CD1c-positive myeloid dendritic cell (primary cell): ENCODE data around the gene STK39.

Source experiments
- DNase-seq: peaks from one replicate; pipeline ENCODE4 v3.0.0-alpha.2; 2016; ENCODE audit errors: extremely low spot score

The STK39 gene

DNA sequence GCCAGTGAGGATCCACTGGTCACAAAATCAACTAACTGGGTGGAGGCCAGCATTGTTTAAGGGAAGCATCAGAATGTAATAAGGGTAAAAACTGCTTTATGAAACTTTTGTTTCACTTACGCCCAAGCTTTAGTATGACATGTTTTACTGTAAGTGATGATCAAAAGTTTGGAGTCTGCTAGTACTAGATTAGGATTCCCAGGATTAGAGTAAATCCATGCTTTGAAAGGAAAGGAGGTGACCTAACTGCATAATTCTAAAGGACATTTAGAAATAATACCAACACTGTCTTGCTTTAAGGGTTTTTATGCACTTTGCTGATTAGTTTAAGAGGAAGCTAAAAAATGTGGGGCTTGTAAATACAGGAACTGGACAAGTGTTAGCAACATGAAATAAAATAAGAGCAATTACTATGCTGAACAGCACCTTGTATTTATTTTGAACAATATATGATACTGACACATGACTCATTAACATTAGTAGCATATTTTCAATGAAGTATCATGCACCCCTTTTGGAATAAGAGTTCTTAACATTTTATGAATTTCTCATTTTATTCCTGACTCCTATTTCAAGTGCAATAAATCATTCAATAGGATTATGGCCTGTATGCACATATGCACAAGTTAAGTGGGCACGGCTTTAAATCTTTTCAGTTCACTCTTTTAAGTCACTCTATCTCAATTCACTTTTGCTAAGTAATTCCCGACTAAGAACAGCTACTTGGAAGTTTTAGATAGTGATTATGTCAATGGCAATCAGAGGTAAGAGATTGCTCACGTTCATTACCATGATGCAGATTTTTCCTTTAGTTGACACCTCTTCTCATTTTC lies 62.5 kb downstream of the STK39 start:
- DNase-seq = peak; percentile 58

DNA sequence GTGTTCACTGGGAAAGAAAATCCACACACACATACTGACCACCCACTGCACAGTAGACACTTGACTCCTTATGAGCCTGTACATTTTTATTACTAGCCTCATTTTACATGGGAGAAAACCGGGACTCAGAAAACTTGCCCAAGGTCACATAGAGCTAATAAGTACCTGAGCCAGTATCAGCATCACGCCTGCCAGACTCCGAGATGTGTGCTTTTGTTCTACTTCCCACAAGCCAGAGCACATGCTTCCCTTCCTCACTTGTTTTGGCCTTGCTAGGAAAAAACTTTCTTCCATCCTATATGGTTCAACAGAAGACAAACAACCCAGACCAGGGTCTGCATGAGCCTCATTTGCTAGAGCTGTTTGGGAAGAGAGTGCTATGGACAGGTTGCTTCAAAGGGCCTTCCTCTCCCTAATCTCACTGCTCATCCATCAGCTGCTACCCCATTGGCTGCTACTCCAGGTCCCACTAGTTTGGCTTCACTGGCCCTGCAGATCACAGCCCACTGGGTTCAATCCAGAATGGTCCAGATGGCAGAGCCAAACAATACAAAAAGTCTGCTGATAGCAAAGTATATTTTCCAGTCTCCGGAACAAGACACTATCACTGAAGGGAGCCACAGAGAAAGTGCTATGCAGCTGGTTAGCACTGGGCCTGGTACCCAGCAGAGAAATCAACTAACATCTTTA lies 63.9 kb downstream of the STK39 start:
- no peak for DNase-seq

DNA sequence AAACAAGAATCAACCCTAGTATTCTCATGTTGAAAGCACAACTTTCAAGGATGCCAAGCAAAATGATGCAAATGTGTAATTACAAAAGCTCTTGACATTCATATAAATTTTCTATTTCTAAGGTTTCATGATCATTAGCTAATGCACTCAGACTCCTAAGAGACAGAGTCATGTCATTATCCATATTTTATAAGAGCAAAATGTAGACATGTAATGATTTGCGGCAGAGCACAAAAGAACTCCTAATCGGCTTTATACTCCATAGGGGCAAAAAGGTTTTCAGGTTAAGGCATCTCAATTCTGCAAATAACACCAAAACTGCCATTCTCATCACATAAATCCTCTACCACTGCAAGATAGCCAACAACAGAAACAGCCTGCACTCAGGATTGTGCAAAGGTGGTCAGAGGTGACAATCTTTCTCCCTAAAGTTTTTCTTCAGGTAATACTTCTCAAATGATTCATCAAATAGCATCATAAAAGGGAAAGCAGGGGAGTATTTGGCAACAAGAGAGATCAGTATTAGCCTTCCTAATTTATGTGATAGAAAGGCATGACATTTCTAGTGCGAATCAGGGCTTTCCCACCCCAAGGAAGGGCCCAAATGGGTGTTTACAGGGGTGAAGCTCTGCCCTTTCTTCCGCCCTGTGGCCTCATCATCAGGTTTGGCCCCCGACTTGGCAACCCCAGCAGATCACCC lies 64.7 kb downstream of the STK39 start:
- DNase-seq = no peak

DNA sequence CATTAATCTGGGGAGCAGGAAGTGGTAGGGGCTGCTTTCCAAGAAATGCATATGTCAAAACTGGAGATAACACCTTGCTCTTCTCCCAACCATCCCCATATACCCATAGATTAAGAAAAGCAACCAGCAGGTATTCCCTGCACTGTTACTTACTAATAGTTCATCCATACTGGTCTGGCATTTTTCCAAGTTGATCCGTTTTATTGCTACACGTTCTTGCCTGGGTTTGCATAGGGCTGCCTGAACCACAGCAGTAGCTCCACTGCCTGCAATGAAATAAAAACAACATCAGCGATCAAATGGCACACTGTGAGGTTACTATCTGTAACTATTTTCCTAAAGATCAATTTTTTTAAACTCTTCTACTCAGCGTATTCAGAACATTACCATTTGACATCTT lies 65.6 kb downstream of the STK39 start:
- no peak for DNase-seq

DNA sequence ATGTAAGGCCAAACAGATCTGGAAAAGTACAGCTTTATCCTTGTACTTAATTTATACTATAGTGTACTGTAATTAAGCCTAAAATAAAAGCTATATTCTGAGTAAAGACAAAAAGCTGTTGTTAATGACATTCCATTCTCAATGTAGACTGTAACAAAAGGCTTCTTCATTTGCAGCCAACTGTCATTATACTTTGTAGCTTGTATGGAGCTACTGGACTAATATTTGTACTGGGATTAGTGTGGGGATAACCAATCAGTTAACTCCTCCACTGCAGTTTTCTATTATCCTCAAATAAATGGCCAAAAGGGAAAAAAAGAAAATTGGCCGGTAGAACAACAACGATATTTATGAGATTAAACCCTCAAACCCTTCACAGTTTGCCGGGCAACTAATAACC lies 66.5 kb downstream of the STK39 start:
- no peak for DNase-seq

DNA sequence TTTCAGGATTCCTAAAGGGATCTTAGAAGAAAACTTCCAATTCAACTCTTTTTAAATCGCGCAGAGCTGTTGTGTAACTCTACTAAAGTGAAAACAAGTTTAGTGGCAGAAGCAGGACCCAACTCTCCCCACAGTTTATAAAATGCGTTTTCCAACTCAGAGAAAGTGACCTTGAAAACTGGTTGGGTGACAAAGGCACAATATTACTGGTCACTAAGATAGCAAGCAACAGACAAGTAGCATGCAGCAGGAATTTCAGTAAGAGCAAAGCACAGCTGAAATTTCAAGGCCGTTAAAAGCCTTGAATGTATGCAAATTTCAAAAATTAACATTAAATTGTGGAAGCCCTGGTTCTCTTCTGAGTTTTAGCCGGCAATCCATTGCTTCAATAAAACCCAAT lies 66.9 kb downstream of the STK39 start:
- no peak for DNase-seq

DNA sequence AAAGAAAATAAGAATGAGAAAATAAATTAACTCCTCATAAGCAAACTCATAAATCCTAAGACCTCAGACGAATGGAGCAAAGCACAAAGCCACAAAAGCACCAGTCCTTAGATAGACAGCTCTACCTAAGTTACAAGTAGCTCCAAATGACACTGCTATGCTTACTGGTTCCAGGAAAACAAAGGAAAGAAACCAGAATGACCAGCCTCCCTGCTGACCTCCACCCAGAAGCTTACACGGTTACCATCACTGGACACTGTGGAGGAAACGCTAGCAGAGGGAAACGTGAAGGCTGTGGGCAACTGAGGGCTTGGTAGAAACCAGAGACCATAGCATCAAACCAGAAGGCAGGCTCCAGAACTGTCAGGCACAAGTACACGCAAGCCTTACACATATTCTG lies 67.8 kb downstream of the STK39 start:
- DNase-seq = no peak

DNA sequence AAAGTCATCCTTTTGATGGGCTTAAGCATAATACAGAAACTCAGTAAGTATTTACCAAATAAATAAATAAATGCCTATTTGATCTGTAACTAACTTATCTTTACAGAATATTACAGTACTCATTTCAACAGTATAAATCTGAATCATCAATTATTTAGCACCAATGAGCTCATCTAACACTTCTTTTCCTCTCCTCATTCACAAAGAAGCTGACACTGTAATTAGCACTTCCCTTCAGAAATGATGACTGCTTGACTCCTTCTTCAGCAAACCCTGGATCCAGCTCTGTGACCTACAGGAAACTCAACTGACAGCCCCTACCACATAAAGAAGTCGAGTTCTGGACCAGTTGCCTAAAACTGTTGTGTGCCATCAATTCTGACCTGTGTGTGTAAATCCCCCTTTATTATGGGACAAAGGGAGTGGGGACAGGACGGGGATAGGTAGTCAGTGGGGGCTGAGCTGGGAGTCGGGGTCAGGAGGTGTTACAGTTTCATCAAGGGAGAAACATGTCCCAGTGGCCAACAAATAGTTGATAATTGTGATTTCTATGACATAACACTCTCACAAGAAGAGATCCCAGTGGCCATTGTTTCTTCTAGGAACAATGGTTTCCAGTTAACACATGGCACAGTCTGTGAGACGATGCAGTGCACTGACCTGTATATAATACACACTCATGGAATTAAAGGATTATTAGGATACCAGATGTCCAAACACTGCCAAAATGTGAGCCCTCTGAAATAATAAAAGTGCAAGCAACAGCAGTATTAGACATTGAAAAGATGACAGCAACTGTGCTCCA lies 68.7 kb downstream of the STK39 start:
- no peak for DNase-seq

DNA sequence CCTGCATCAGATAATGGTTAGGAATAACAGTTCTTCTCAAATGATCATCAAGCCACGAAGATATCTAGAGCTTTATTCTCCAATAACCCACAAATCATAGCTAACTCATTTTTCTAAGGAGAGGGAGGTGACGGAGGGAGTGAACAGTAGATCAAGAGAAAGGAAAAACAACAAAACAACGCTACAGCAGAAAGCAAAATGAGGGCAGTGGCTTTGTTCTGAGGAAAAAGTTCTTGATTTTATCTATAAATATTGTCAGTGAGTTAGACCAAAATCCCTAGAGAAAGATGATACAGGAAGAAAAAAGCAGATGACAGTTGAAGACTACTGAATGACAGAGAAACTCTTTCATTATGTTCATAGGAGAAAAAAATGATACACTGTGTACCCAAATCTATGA lies 71.0 kb downstream of the STK39 start:
- DNase-seq = no peak

DNA sequence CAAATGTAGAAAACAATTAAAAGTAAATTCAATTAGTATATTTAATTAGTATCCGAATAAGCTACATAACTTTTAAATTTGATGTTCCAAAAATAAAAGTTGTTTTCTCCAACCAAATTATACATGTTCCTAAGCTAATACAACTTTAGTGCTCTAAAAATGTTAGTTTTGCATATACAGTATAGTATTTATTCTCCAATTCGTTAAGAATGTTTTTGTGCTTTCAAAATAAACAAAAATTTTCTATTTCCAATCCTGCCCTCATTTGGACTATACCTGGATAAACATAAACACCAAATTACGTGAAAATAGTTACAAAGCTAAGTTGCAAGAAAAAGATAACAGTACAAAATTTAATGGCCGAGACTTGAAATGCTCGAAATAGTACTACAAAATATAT lies 71.9 kb downstream of the STK39 start:
- no peak for DNase-seq

DNA sequence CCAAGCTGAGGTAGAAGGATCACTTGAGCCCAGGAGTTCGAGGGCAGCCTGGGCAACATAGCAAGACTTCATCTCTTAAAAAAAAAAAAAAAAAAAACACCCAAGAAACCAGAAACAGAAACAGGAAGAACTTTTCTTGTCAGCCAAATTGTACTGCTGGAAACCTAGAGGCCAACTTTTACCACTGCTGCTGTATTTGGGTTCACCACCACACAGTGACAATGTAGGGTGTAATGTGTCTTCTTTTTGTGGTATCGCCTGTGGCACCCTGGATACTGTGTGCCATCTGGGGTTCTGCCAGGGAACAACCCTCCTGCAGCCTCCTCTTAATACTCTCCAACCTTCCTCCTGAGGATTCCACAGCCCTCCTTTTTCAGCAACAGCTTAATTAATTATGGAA lies 72.6 kb downstream of the STK39 start:
- peak; percentile 38 for DNase-seq

DNA sequence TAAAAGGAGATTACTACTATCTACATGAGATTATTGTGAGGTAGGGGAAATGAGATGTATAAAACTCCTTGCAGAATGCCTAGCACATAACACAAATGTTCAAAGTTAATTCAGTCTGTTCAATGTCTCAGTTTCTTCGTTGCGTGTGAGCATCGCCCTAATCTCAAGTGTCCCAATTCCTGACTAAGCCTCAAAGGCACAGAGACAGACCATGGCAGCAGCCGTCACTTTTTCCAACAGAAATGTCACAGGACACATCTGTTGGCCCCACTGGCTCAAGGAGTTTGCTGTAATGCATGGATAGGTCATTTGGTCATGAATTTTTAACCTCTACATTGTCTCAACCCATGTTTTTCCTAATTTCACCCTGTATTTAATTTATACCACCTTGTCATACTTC lies 75.3 kb downstream of the STK39 start:
- DNase-seq = no peak

DNA sequence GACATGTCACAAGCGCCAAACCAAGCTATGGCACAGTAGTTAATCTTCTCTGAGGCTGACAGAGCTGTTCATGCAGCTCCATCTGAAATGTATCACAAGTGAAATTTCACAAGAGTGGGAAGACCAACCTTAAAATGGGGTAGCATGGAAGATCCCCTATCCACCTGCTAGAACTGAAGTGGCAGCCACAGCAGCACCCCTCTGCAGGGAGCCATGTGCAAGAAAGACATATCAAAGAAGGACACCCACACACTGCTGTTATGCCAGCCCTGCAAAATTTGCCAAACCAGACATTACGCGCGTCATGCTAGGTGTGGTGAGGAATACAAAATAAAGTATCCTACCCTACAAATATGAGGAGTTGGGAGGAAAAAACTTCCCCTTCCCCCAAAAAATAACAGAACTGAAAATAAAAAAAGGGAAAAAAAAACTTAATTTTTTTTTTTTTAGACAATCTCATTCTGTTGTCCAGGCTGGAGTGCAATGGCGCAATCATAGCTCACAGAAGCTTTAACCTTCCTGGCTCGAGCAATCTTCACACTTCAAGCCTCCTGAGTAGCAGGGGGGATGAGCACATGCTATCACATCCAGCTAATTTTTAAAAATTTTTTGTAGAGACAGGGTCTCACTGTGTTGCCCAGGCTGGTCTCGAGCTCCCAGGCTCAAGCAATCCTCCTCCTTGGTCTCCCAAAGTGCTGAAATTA lies 76.2 kb downstream of the STK39 start:
- DNase-seq = peak; percentile 43

DNA sequence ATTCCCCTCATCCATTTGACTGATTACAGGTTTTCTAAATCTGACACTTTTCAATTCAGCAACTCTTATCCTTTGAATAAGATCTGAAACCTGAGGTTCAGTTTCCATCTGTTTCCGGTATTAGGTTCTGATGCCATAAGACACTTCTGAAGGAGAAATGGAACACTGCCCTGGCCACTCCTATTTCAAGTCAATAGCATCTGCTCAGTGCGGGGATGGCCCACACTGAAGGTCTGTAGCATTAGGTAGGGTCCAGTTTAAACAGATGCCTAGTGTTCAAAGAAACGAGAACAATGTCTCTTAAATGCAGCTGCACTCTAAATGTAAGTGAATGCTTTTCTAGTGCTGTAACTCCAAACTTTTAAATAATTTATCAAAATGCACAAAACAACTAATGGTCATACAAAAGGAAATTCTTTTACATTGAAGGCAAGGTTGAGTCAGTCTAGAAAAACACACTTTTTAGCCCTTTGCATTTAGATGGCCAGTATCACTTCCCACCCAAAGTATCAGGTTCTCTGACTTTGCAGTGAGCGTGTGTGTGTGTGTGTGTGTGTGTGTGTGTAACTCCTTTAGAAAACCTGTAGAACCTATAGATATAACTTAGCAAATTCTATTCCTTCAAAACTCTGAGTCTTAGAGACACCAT lies 78.2 kb downstream of the STK39 start:
- DNase-seq = no peak

DNA sequence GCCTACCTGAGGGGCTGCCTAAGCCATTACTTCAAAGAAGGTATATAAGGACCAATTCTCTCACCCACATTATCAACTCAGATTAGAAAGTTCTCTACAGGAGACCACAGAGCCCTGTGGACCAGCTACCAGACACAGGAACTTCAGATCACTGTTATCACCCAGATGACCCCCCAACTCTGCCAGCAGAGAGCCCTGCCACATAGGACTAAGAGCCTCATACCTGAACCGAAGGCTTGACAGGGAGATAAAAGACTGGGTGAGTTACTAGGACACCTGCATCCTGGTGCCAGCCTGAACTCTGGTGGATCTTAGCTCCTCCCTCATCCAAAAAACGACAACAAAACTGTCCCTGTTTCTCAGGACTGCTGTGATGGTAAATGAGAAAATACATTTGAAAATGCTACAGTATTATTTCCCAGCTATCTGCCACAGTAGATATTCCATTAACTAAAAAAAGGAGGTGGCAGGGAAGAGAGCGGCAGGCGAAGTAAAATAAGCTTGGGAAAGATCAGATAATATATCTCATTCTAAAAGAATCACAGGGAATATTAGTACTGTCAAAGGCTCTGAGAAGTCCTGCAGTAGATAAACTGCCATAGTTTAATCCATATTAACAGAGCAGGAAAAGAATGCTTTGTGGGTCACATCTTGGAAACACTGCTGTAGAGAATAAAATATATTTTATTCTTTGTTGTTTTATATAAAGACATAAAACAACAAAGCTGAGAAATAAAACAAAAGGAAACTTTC lies 79.7 kb downstream of the STK39 start:
- no peak for DNase-seq

DNA sequence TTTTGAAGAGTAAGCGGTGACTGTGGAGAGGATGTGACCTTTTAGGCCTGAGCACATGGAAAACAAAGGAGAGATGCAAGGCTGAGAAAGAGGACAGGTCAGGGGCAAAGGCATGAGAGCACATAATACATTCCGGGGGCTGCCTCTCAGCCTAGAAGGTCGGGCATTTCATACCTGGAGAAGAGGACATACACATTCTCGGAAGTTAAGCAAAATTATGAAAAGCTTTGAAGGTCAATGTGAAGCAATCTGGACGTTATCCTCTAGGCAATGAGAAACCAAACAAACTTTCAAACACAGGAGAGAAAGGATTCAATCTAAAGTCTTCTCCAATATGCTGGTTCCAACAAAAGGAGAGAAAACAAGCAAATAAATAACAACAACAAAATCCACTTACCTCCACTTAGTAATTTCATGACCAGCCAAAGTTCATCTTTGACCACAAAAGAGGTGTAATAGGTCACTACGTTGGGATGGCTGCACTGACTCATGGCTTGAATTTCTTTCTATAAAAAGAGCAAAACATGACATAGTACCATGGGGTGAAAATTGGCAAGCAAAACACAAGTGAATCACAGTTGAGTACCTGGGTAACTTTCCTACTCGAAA lies 80.4 kb downstream of the STK39 start:
- DNase-seq = no peak

DNA sequence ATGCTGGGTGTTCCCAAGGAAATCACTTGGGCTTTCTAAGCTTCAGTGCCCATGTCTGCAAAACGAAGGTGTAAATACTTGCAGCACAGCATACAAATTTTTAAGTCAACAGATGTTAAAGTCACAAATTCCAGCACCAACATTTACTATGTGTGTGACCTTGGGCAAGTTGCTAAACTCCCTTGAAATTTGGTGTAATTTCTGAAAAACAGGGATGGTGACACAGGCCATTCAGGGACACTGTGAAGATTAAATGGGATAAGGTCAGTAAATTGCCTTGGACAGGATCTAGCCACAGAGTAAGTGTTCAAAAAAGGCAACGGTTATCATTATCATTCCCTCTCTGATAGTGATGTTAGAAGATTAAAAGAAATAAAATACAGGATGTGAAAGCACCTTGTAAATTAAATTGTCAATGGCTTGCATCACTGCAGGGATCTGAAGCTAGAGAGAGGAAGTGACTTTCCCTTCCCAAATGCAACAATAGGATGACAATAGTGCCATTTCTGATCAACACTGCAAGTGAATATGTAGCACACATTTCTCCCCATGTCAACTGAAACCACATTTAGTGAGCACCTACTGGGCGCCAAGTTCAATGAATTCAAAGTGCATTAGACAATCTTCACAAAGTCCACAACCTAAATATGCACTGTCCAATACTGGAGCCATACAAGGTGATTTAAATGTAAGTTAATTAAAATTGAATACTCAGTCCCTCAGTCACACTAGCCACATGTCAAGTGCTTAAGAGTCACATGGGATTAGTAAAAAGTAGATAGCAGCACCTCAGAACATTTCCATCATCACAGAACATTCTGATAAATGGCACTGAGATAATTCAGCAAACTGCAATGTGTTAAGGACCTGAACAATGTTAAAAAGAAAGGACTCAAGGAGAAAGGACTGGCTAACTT lies 81.2 kb downstream of the STK39 start:
- peak; percentile 49 for DNase-seq

DNA sequence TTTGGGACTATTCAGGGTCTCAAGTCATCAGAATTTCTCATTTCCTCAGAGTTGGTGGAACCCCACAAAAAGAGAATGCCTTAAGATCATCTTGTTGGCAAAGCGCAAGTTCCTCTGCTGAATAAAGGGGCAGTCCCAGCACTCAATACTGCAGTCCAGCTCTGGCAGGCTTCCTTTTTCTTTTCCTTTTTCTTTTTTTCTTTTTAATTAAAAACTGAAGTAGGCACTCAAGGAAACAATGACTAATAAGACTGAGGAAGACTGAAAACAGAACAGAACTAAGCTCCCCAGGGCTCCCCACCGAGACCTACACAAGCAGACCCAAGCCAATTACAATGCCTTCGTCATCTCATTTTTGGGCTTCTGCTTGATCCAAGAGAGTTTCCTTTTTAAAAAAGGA lies 82.0 kb downstream of the STK39 start:
- peak; percentile 49 for DNase-seq

DNA sequence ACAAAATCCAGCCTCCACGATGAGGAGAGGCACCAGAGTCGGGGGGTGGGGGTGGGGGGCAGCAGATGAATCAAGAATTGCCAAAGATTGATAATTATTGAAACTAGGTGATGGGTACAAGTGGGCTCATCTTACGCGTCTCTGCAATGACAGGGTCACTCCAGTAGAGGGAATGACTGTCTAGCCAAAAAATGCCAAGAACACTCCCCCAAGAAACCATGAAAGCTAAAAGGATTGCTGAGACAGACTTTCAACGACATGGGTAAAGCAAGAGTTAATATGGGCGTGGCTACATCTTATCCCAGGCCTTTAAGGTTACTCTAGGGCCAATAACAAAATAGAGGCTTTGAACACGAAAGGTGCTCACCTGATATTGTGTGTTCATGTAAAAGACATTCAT lies 86.5 kb downstream of the STK39 start:
- no peak for DNase-seq
